Activated CD4-positive, alpha-beta T cell treated with anti-CD3 and anti-CD28 coated beads for 48 hours (primary cell): ENCODE data around the gene SFT2D3.

ENCODE experiments used
- DNase-seq: peaks from one replicate; pipeline ENCODE4 v3.0.0-alpha.2; 2020

SFT2D3 gene

GRCh38 chr2:127701193-127701650 lies at the start of gene SFT2D3:
SFT2D3 (plus strand) TSS chr2:127701497; CDS start chr2:127701529, 32 bp downstream.
- DNase-seq = peak; percentile 94

DNA sequence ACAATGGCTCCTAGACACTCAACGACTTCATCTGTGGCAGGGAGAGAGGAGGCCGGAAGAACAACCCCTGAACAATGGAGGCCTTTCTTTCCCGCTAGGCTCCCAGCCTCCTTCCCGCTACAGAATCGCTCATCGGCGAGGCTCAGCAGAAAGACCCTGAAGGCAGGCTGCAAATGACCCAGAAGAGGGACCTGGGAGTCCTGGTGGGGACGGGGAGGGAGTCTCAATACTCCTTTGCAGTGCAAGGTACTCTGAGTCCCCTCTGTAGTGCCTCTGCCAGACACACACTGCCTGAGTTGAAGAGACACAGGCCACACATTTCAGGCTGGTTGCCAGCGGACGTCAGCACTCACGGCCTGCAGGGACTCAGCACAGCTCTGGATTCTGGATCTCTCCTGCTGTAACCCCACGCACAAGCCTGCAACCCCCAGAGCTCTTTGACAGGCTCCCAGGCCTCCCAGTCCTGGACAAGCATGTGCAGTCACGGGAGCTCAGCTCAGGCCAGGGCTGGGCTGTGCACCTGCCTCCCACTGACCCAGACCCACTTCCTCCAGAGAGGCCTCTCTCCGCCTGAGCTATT lies 49.2 kb upstream of the SFT2D3 start:
- no peak for DNase-seq

DNA sequence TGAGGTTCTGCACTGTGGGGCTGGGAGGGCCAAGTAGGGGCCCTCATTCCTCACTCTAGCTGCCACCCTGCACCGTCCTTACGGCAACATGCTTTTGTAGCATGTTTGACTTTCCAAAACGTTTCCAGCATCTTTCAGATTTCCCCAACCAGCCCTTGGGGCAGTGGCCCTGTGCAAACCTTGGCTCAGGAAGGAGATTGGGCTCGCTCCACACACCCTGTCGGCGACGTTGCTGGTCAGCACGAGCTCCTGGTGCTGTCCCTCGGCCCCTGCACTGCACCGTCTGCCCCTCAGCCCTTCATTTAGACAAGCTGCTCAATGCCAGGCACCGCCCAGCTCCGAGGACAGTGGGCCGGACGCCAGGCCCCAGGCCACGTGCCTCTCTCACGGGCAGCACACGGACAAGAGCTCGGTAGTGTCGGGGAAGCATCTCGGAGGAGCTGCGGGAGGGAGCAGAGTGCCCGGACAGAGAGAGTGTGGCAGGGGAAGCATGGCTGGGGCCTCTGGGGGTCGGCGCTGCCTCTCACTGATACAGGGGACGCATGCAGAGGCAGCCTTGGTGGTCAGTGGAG lies 48.4 kb upstream of the SFT2D3 start:
- DNase-seq = no peak

DNA sequence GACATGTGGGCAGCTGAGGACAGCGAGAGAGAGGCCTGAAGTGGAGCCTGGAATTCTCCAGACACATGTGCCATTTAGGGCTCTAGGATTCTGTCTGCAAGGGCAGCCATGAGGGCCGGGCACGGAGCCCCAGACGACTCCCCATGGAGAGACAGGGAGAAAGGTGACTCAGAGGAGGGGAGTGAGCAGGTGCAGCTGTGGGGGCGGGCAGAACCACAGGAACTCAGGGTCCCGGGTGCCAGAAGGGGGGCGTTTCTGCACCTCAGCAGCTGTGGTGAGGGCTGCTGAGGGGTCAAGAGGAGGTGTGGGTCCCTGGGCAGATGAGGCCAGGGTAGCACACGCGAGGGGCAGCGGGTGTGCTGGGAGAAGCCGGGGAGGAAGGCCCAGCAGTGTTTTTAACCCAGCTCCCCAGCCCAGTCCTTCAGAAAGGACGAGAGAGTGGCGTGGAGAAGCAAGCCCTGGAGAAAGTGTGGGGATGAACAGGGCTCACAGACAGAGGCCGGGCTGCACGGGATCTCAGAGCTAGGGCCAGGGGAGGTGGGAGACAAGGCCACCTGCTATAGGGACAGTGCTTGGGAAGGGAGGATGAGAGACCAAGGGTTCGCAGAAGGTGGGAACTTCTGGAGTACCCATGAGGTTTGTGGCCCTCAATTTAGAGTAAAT lies 47.7 kb upstream of the SFT2D3 start:
- DNase-seq = no peak

GRCh38 chr2:127654084-127654837 lies 47.0 kb upstream of the SFT2D3 start:
- no peak for DNase-seq

GRCh38 chr2:127654838-127655175 lies 46.5 kb upstream of the SFT2D3 start:
- no peak for DNase-seq

- no peak for DNase-seq
Measured at GRCh38 chr2:127655209-127656073, 45.9 kb upstream of the SFT2D3 start.

GRCh38 chr2:127656569-127657231 lies 44.6 kb upstream of the SFT2D3 start:
- no peak for DNase-seq

- DNase-seq = no peak
Measured at GRCh38 chr2:127657232-127657595, 44.1 kb upstream of the SFT2D3 start.

GRCh38 chr2:127658146-127658545 lies 43.2 kb upstream of the SFT2D3 start:
- DNase-seq = no peak

DNA sequence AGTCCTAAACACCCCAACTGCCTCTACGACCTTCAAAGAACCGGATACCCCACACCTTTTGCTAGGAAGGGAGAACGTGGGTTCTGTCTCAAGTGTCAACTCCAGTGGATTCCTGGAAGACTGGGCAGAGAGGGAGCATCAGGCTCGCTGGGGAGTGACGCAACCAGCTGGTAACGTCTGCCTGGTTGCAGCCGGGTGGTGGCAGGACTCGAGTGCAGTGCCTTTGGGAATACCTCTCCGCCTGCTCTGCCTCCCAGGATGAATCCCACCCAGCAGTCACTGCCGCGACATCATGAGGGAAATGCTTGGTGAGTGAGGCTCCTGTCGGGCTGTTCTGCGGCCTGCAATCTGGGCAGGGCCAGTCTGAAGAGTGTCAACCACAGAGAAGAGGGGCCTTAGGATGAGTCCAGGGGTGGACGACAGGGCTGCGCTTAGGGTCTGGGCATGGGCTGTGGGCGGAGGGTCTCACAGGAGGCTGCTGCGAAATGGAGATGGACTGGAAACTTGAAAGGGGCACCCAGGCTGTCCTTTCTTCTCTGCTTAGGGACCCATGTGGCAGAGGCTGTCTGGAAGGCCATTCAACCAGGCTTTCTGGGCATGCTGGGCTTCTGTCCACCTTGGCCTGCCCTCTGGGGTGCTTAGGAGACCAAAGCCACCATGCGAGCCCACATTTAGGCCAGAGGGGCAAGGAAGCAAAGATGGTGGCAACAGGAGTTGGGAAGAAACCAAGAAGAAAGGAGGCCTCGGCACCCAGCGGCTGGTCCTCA lies 42.5 kb upstream of the SFT2D3 start:
- DNase-seq = no peak

DNA sequence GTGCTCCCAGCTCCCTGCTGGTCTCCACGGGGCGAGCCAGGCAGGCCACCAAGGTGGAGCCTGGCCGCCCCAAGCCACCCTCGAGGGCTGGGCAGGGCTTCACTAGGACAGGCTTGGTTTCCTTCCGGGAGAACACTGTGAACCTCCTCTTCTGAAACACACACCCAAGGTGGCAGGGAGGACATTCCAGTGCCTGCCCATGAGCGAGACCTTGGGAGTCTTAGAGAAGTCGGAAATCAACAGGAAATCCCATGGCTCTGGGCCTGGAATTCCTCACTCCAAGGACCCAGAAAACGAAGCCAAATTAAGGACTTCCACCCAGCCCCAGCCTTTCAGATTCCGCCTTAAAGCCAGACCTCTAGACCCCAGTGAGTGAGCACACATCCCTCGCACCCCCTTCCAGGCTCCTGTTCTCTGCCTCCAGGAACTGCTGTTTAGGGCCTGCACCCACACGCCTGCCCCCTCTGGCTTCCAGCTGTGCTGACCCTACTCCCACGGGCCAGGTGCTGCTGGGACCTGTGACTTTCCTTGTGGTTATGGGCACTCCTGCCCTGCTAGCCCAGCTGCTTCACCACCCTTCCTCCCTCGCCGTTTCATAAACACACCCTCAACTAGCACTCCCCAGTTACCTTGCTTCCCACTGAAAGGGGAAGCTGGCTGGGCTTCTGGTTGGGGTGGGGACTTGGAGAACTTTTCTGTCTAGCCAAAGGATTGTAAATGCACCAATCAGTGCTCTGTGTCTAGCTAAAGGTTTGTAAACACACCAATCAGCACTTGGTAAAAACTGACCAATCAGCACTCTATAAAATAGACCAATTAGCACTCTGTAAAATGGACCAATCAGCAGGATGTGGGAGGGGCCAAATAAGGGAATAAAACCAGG lies 41.6 kb upstream of the SFT2D3 start:
- no peak for DNase-seq

GRCh38 chr2:127660291-127660578 lies 41.1 kb upstream of the SFT2D3 start:
- DNase-seq = no peak

DNA sequence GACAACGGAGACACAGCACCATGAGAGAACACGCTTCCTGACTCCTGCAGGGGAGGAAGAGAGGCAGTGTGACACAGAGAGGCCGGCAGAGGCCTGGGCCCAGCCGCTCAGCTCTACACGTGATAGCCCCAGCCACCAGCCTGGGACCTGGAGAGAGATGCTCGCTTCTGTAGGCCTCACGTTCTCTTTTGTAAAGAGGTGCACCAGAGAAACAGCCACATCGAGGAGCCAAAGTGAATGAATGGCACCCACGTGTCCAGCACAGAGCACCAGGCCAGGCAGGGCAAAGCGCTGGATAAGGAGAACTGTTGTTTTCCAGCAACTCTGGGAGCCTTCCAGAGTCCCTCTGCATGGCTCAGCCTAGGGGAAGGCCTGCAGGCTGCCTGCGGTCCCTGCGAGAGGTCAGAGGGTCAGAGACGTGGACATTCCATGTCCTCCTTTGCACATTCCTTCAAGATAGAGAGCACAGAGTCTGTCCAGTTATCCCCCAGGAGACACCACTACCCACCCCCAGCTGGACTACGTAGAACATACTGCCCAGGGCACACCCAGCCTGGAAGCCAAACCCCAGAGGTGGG lies 40.1 kb upstream of the SFT2D3 start:
- DNase-seq = no peak

- DNase-seq = no peak
Measured at GRCh38 chr2:127661949-127662510, 39.3 kb upstream of the SFT2D3 start.

DNA sequence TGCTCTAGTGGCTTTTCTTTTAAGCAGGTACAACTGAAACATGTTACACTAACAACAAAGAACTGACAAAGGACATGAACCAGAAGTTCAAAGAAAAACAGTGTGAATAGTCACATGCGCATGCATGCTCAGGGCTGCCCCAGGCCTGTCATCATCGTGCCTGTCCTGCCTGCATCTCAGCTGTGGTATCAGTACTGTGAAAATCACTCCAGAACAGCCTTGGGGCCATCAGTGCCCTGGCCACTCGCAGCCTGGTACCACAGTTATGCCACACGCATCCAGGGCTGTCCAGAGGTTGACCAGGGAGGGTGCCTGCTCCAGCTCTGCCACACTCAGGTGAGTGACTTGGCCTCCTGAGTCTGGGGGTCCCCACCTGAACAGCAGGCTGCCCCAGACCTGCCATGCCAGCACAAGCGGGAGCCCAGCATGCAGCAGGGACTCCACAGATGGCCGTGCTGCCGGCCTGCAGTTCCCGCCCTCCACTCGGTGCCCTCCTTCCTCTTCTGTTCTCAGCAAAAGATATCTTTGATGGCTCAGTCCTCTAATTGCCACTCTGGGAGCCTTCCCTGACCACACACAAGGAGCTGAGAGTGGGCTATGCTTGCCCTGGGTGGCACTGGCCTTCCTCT lies 38.2 kb upstream of the SFT2D3 start:
- no peak for DNase-seq

DNA sequence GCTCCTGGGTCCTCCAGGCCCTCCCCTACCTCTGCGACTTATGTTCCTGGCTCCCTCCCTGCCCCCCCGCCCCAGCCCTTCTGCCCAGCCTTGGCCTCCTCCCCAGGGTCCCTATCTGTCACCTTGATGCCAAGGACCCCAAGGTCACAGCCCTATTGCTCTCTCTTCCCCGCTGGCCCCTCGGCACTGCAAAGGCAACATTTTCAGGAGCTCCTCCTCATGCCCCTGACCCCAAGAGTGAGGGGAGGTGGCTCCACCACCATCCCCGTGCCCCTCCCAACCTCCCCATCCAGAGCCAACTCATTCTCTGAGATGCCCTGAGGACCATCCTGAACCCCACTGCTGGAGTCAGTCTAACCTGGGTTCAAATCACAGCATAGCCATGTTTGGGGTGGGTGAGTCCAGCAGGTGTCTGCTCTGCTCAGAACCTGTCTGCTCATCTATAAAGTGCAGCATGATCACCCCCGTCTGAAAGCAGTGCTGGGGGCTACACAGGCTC lies 37.7 kb upstream of the SFT2D3 start:
- no peak for DNase-seq

DNA sequence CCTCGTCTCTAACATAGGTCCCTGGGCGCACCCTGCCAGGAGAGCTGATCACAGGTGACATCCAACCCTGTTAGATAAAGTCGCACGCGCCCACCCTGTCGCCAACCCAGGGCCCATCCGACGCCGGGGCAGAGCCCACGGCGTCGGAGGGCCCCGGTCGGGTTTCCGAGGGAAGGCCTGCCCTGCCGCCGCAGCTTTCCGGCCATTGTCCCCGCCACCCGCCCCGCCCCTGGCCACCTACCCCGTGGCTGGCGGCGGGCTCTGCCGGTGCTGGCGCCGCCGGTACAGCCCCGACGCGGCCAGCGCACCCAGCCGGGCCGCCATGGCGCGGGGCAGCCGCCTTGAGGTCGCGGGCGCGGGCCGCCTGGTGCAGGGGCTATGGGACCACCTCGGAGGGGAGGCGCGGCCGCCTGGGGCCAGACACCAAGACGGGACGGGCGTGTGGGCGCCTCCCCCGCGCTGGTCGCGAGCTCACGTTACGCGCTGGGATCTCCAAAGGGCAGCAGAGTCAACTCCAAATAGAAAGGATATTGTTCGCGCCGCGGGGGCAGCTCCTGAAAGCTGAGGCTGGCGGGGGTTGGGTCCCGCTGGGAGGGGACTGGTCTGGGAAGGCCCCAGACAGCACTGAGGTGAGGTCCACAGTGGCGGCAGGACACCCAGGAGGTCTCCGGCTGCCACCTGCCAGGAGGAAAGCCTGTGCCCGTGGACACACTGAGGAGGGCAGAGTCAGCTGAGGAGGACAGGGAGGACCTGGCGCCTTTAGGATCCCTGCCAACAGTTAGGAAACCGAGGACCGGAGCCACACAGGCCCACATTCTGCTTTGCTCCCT lies 37.0 kb upstream of the SFT2D3 start:
- DNase-seq = no peak

DNA sequence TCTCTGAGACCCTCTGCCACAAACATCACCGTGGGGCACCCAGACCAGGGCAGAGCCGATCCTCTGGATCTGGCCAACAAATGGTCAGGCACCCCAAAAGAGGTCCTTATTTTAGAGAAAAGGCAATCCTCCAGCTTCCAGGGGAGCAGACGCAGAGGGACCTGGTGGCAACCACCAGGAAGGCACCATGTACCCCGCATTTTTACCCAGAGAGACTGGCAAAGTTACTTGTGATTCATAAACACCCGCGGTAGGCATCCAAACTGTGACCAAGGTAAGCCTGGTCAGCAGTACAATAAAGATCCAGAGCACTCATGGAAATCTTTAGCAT lies 36.4 kb upstream of the SFT2D3 start:
- DNase-seq = no peak
